GM18526 (cell line): ENCODE data around the gene SPO11.

Source experiments
- POLR2A ChIP-seq: IDR thresholded peaks from 3 replicates; pipeline ENCODE4 v1.6.1; 2011; ENCODE audit not compliant: insufficient read length; ENCODE audit errors: extremely low read depth

Gene SPO11

GRCh38 chr20:57375652-57376230 lies 46.1 kb downstream of the SPO11 start:
- no peak for TF ChIP-seq POLR2A

DNA sequence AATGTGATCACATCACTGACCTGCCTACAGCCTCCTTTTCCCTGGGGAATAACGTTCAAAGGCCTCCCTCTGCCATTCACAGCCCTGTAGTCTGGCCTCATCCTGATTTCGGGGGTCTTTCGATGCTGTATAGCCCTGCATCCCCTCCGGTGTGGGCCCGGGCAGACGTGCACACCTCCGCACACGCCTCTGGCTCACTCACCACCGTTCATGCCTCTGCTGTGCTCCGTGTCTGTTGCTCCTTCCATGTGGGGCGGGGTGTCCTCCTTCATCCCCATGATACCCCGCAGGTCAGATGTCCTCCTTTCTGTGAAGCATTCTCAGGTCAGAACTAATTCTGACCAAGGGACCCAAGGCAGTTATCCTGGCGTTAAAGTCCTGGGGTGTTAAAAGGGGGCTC lies 47.7 kb downstream of the SPO11 start:
- no peak for TF ChIP-seq POLR2A

DNA sequence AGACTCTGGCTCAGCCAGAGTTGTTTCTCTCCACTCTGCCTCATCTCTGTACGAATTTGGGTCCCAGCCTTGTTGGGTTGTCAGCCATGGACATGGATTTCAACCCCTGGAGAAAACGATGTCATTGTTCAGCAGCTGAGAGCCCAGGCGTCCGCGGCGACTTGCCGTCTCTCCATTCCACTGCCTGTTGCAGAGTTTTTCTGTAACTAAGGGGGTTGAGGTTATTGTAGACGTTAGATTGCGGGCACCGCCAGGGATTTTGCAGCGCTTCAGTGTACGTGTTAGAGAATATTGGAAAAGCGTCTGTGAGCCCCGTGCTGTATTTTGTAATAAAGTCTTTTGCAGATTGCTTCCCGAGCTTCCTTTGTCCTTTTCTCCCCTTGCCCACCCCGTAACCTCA lies 48.5 kb downstream of the SPO11 start:
- TF ChIP-seq POLR2A: no peak

- TF ChIP-seq POLR2A: no peak
Measured at GRCh38 chr20:57378646-57379262, 49.2 kb downstream of the SPO11 start.

DNA sequence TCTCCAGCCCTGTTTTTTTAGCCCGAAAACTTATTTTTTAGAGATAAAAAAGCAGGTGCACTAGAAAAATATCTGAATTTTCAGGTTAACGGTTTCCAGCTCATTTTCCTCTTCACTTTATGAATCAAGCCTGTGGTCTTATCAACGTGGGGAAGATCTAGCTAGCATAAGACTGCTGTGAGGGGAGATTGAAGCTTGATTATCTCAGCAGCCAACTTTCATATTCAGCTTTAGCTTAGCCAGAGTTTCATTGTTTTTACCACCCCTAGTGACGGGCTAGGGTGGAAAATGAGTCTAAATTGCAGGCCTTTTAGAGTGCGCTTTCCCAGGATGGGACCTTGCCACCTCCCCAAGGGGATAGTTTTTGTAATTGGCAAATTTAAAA lies 49.7 kb downstream of the SPO11 start:
- no peak for TF ChIP-seq POLR2A

GRCh38 chr20:57380081-57380750 lies 50.6 kb downstream of the SPO11 start:
- no peak for TF ChIP-seq POLR2A

DNA sequence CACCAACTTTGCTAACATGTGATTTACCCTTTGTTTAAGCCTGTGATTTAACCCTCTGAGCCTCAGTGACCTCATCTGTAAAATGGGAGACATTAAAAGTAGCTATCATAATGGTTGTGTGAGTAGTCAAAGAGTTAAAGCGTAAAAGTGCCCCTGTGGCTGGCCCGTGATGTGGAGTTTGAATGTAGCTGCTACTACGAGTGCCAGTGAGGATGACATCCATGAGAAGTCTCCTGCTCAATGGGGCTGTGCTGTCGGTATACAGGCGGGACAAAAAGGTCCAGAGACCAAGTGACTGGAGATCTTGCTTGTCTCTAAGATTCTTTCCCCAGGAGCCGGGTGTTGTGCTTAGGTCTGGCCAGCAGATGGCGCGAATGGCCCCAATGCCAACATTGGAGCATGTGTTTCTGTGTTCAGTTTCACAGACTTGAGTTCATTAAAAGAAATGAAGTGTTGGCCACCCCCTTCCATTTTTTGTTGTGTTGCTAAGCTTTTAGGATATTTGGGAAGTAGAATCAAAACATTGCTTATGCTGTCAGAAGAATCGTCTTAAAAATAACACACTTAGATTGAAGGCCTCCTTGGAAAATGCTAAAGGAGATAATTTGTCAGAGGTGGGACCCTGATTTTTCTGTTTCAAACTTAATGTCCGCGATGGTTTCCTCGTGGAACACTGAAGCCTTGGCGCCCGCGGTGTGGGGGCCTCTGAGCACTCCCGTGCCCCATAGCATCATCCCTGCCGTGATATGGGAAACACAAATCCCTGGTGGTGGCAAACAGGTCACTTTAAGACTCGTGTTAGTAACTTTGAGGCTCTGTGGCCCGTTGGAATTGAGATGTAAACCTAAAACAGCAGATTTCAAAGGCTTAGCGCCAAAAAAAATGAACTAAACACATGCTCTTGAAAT lies 52.2 kb downstream of the SPO11 start:
- no peak for TF ChIP-seq POLR2A

DNA sequence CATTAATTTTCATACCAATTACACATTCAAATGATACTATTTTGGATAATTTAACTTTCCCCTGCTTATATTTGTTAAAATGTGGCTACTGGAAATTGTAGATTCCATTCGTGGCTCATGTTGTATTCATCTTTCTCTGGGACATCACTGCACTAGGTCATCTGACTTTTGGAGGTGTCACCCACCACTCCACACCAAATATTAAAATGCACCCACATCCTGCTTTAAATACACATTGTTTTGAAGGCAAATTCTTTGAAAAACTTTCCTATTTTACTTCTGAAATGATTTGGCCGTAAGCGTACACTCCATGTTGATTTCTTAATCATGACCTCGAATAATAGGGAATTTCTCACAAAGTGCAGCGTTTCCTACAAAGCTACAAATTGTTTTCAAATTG lies 52.9 kb downstream of the SPO11 start:
- TF ChIP-seq POLR2A: no peak

DNA sequence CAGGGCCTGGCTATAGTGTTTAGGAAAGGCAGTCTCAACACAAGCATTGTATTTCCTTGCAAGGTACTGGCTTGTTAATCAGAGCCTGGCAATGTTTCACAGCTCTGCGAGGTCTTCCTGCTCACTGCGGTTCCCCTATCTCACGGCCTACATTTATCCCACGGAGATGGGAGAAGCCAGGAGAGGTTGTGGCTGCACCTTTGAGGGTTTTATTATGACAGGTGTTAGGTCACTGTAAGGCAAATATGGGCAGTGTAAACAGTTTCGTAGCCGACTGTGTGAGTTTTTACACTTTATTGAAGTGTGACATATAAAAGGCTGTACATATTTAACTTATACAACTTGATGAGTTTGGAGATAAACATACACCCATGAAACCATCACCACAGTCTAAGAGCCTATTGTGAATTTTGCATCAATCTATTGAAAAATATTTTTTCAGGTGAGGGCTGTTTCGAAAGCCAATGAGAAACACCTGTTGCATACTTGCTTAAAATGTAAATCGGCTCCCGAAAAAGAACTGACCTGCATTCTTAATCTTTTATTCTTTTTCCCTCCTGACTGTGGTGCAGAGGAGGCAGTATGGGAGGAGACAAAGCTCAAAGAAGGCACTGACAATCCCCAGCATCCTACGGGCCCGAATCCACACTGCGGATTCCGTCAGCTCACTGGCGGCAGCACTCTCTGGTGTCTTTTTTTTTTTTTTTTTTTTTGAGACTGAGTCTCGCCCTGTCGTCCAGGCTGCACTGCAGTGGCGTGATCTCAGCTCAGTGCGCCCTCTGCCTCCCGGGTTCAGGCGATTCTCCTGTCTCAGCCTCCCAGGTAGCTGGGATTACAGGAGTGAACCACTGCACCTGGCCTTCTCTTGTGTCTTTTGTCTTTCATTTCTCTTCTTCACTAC lies 54.1 kb downstream of the SPO11 start:
- no peak for TF ChIP-seq POLR2A

DNA sequence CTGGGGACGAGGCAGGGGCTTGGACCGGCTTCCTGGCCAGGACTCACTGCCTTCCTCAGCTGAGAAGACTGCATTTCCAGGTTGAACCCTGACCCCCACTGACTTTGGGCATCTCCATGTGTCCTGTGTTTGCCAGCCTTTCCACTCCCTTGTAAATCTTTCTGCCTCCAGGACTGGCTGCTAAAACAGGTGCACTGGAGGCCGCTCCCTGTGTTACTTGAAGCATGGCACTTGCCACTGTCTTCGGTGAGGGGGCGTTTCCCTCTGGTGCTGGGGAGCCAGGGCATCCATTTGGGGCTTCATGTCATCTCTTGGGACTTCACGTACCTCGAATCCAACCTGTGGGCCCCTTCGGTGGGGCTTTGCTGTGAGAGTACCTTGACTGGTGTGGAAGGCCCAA lies 54.9 kb downstream of the SPO11 start:
- TF ChIP-seq POLR2A: no peak

DNA sequence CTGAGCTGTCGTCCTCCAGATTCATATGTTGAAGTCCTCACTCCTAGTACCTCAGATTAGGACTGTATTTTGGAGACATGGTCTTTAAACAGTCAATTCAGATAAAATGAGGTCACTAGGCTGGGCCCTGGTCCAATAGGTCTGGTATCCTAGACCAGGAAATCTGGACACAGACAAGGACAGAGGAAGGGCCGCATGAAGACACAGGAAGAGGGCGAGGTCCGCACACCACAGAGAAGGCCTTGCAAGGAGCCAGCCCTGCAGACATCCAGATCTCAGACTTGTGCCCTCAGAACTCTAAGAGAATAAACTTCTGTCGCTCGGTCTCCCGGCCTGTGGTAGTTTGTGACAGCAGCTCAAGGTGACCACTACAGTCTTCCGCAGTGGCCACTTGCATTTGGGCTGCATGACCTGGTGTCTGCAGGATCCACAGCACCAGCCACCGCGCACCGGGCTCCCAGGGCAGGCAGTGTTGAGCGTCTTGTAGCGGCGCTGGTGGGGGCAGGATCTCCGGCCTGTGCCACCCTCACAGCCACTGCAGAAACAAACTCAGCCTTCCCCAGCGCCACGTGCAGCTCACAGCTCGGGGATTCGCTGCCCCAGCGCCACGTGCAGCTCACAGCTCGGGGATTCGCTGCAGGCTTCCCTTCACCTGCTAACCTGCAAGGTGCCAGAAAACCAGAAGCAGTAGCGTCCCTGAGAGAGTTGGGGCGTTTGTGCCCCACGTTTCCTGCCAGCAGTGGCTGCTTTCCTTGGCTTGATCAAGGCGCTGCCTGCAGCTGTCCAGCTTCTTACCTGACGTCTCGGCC lies 55.6 kb downstream of the SPO11 start:
- no peak for TF ChIP-seq POLR2A

DNA sequence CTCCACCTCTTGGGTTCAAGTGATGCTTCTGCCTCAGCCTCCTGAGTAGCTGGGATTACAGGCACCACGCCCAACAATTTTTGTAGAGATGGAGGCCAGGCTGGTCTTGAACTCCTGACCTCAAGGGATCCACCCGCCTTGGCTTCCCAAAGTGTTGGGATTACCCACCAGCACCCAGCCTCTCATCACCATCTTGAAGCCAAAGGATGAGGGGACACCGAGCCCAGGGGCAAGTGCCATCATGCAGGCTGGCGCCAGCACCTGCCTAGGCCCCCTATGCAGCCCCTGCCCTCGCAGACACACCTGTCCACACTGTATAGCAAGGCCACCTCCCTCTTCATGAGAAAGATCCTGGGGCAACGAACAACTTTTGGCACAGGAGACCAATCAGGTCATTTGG lies 56.3 kb downstream of the SPO11 start:
- no peak for TF ChIP-seq POLR2A

GRCh38 chr20:57386762-57387161 lies 57.2 kb downstream of the SPO11 start:
- no peak for TF ChIP-seq POLR2A

DNA sequence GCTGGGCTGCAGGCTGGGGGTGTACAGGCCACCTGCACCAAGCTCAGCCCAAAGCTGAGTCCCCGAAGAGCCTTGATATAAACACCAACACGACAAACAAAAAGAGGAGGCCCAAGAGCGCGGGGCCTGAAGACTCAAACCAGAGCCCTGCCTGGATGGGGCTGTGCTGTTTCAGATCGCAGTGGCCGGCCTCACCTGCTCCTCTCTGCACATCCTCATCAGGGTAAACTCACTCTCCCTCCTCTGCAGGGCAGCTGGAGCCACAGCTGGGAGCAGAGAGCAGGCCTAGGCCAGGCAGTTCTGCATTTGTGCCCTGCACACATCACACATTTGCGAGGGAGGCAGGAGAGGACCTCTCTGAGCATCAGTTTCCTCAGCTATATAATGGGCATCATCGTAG lies 57.9 kb downstream of the SPO11 start:
- no peak for TF ChIP-seq POLR2A
